ENCODE measurements around the gene HTR4.

HTR4 gene

DNA sequence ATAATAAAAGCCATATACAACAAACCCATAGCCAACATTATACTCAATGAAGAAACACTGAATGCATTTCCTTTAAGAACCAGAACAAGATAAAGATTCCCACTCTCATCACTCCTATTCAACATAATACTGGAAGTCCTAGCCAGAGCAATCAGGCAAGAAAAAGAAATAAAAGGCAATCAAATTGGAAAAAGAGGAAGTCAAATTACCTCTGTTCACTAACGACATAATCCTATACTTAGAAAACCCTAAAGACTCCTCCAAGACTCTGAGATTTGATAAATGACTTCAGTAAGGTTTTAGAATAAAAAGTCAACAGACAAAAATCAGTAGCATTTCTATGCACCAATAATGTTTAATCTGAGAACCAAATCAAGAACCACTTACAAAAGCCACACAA, 36.6 kb upstream of the HTR4 start:
- FAIRE-seq (no peak), DNase-seq (ENCODE audit: insufficient read length, low spot score) (no peak)
- TF ChIP-seq, protein P1, sequence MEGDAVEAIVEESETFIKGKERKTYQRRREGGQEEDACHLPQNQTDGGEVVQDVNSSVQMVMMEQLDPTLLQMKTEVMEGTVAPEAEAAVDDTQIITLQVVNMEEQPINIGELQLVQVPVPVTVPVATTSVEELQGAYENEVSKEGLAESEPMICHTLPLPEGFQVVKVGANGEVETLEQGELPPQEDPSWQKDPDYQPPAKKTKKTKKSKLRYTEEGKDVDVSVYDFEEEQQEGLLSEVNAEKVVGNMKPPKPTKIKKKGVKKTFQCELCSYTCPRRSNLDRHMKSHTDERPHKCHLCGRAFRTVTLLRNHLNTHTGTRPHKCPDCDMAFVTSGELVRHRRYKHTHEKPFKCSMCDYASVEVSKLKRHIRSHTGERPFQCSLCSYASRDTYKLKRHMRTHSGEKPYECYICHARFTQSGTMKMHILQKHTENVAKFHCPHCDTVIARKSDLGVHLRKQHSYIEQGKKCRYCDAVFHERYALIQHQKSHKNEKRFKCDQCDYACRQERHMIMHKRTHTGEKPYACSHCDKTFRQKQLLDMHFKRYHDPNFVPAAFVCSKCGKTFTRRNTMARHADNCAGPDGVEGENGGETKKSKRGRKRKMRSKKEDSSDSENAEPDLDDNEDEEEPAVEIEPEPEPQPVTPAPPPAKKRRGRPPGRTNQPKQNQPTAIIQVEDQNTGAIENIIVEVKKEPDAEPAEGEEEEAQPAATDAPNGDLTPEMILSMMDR (IDR thresholded peaks at IDR 0.05; ENCODE audit: insufficient read depth, missing control alignments) = no peak

DNA sequence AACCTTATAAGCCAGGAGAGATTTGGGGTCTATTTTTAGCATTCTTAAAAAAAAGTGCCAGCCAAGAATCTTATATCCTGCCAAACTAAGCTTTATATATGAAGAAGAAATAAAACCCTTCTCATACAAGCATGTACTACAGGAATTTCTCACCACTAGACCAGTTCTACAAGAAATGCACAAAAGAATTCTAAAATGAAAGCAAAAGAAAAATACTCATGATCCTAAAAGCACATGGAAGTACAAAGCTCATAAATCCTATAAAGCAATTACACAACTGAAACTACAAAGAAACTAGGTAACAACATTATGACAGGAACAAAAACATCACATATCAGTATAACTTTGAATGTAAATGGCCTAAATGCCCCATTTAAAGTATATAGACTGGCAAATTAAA, 34.5 kb upstream of the HTR4 start:
- DNase-seq (ENCODE audit: insufficient read length, low spot score) = no peak
- TF ChIP-seq, protein P1 (IDR thresholded peaks at IDR 0.05; ENCODE audit: insufficient read depth, missing control alignments) = no peak
- FAIRE-seq = no peak

DNA sequence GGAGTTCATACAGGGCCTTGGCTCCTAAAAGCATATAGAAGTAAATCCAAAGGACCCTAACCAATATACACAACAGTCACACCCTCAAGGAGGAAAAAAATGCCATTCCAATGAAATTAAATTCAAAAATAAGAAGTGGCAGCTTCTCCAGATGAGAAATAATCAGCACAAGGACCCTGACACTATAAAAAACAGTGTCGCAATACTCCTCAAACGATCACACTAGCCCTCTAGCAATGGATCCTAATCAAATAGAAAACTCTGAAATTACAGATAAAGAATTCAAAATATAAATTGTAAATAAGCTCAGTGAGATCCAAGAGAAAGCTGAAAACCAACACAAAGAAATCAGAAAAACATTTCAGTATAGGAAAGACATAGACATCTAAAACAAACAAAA, 33.5 kb upstream of the HTR4 start:
- FAIRE-seq (no peak), DNase-seq (ENCODE audit: insufficient read length, low spot score) (no peak)
- TF ChIP-seq, protein P1 (IDR thresholded peaks at IDR 0.05; ENCODE audit: insufficient read depth, missing control alignments) = no peak

DNA sequence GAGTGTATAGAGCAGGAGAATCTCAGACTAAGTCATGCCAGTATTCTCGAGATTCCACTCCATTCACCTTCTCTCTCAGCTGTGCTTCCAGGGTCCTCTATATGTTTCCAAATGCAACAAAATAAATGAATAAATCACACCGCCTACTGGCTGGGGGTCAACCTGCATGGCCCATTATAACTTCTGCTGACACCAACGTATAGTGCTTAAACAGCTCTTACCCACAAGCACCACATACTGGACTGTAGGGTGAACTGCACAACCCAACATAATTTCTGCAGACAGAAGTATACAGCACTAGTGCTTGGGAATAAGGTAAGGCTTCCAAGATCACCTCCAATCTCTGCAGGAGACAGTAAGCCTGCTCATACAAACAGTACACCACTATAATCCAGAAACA, 33.1 kb upstream of the HTR4 start:
- TF ChIP-seq, protein P1 (IDR thresholded peaks at IDR 0.05; ENCODE audit: insufficient read depth, missing control alignments) = peak; percentile 20
- DNase-seq (ENCODE audit: insufficient read length, low spot score) = no peak
- FAIRE-seq = no peak

DNA sequence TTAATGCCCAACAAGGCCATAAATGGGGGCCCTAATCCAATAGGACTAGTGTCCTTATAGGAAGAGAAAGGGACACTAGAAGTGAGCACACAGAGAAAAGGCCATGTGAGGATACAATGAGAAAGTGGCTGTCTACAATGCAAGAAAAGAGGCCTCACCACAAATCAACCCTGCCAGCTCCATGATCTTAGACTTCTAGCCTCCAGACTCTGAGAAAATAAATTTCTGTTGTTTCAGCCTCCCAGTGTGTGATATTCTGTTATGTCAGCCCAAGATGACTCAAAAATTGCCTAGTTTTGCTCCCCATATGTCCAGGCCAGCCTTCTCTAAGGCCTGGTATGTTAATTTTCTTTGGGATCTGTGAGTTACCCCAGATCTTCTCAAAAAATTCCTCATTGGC, 32.3 kb upstream of the HTR4 start:
- FAIRE-seq (no peak), DNase-seq (ENCODE audit: insufficient read length, low spot score) (no peak)
- TF ChIP-seq, protein P1 (IDR thresholded peaks at IDR 0.05; ENCODE audit: insufficient read depth, missing control alignments) = no peak

DNA sequence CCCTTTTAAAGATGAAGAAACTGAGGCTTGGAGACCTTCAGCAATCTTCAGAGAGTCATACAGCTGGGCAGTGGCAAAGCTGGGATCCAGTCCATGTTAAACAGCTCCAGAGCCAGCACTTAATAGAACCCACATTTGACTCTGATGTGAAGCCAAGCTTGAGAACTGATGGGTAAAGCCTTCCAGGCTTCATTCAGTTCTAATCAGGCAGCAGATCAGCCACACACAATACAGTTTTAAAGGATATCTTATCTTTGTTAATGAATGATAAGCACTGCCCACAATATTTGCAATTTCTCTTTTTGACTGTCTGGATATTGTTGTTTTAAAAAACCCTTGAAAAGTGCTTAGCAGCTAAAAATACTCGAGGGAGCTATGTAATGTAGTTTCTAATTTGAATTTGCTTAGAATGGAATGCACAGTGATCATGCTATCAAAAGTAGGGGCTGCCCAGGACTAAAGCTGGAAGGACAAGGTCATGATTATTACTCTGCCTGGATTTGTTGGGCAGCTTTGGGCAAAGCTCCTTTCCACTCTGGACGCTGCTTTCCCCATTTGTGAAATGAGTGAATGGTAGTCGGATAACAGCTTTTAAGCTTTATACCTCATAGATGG, 31.3 kb upstream of the HTR4 start:
- TF ChIP-seq, protein P1 (IDR thresholded peaks at IDR 0.05; ENCODE audit: insufficient read depth, missing control alignments) = no peak
- DNase-seq (ENCODE audit: insufficient read length, low spot score) (no peak), FAIRE-seq (no peak)

DNA sequence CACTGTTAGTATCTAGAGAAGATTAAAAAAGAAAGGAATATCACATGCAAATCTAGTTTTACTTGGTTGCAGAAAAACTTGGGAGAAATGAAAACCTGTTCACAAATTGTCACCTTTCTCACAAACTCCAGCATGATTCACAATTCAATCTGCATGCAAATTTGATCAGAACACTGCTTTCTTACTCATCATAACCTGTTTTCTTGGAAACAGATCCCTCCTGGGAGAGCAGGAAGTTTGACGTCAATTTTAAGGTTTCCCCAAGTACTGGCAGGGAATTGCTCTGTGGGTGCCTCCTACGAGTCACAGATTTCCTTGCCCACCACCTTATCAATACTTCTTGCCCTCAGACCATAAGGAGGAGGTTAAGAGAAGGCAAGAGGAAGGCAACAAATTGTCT, 30.2 kb upstream of the HTR4 start:
- TF ChIP-seq, protein P1 (IDR thresholded peaks at IDR 0.05; ENCODE audit: insufficient read depth, missing control alignments) = no peak
- DNase-seq (ENCODE audit: insufficient read length, low spot score) = no peak
- no peak for FAIRE-seq
